Measurements from ENCODE around the gene USF1. TPM values are rescaled to one million over a fixed set of nuclear protein-coding genes. Genes with fewer than 3 reads are reported as not detected.

The USF1 gene
- total and polyA plus RNA-seq, 3 experiments from 2014 or later, result 6.7 to 67.7 (median 63.3) TPM

DNA sequence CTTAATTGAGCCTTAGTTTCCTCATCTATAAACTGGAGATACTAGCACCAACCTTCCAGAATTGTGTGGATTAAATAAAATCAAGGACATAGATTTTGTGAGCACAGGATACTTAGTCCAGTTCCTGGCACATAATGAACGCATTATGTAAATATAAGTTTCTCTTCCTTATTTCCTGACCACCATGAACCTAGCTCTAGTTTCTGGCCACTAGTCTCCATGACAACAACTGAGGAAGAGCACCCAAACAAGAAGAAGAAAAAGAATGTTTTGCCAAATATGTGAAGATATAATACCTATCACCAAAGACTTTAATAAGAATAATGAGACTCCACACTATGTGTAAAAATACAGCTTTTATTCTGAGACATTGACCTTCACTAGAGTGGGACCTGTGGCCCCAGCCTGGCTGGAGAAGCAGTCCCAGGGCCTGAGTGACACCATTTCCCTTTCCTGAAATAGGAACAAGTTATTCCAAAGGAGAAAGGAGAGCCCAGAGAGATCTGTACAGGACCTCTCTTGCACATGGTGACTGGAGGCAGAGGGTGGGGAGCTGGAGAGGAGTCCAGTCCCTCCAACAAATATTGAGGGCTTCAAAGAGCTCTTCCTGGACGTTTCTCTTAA lies 940 bp upstream of the USF1 start:
- no peaks in the 10 kb centered on the region for H3K9me3 Mint-ChIP-seq
- H3K36me3 Mint-ChIP-seq, result peaks cover 11 to 80% (median 16%) of the 10 kb centered on the region in 3 donors
- peaks cover 50% of the 10 kb centered on the region for H3K36me3 ChIP-seq (ENCODE audit: insufficient read depth, low read length)
- H3K27ac Mint-ChIP-seq, result peak overlapping the region; percentile 89 to 100 (median 99)
- H3K27ac ChIP-seq (ENCODE audit: low read depth, low read length), result peak overlapping the region; percentile 94
- peaks cover 17% of the 10 kb centered on the region for H3K4me1 ChIP-seq (ENCODE audit: insufficient read depth, low read length)
- H3K4me3 ChIP-seq (ENCODE audit: low read length), result peak overlapping the region; percentile 99
- no peaks in the 10 kb centered on the region for H3K9me3 ChIP-seq (ENCODE audit: low read length)
- H3K27me3 ChIP-seq (ENCODE audit: insufficient read depth, low read length, poor library complexity, severe bottlenecking), result no peaks in the 10 kb centered on the region
- DNase-seq, result no peak
- peak overlapping the region; percentile 88 to 97 (median 92) for H3K4me3 Mint-ChIP-seq
- ChIA-PET POLR2A (interaction anchor here (0.7 to 5.0 kb wide), 11 partner anchors 8 to 267 kb away, joined by 3 to 81 read pairs (median 4); partner anchors contain the start of genes ARHGAP30, DEDD, KLHDC9 and SDHC), CTCF (interaction anchor here (0.8 to 4.4 kb wide), 10 partner anchors 9 to 209 kb away, joined by 3 to 61 read pairs (median 4); partner anchors contain the start of genes ARHGAP30, KLHDC9 and UFC1)
- no peaks in the 10 kb centered on the region for H3K27me3 Mint-ChIP-seq
- peaks cover 29 to 56% (median 44%) of the 10 kb centered on the region in 3 donors for H3K4me1 Mint-ChIP-seq

DNA sequence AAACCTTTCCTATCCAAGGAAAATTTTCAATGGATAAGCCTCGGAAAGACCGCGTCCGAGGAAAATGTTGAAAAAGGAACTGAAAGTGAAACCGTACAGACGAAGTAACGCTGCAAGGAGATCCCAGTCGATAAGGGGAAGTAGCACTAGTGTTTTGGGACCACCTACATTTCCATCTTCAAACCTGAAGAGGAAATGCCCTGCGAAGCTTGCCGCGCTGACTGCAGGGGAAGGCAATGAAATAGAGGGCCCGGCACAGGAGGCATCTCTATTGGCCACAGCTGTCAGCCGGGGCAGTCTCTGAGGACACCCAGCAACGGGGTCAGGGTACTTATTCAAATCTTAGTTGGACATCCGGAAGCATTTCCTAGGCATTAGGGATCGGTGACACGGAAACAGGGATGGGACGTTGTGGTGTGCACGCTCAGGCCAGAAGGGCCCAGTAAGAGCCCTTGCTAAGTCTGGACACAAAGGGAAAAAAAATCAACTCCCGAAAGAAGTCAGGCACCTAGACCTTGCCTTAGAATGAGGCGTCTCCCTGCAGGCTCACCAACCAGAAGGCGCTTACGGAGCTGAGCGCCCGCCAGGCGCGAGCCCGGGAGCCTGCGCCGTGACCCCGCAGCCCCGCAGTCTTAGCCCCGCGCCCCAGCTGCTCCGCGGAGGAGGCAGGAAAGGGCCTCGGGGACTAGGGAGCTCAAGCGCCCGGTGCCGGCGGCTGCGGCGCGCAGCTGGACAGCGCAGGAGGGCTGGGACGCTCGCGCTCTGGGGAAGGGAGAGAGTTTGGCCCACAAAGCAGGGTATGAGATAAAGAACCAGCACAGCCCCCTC lies 655 bp downstream of the USF1 start:
- H3K4me3 ChIP-seq (ENCODE audit: low read length), result peak overlapping the region; percentile 99
- POLR2A ChIA-PET, result interaction anchor here (0.6 to 5.0 kb wide), 17 partner anchors 7 to 694 kb away, joined by 3 to 81 read pairs (median 5); partner anchors contain the start of genes ARHGAP30, DEDD, F11R and KLHDC9
- peaks cover 50% of the 10 kb centered on the region for H3K36me3 ChIP-seq (ENCODE audit: insufficient read depth, low read length)
- H3K27ac ChIP-seq (ENCODE audit: low read depth, low read length), result peak overlapping the region; percentile 94
- Mint-ChIP-seq H3K27me3 (no peaks in the 10 kb centered on the region), H3K27ac (peak overlapping the region; percentile 89 to 100 (median 99)), H3K36me3 (peaks cover 7 to 84% (median 22%) of the 10 kb centered on the region in 3 donors), H3K4me1 (peaks cover 32 to 62% (median 49%) of the 10 kb centered on the region in 3 donors), H3K4me3 (peak overlapping the region; percentile 88 to 97 (median 92)), H3K9me3 (no peaks in the 10 kb centered on the region)
- H3K9me3 ChIP-seq (ENCODE audit: low read length), result no peaks in the 10 kb centered on the region
- CTCF ChIA-PET, result interaction anchor here (0.9 to 4.4 kb wide), 16 partner anchors 7 to 208 kb away, joined by 3 to 61 read pairs (median 4); partner anchors contain the start of genes ARHGAP30, F11R, KLHDC9 and NIT1
- H3K27me3 ChIP-seq (ENCODE audit: insufficient read depth, low read length, poor library complexity, severe bottlenecking), result no peaks in the 10 kb centered on the region
- H3K4me1 ChIP-seq (ENCODE audit: insufficient read depth, low read length), result peaks cover 23% of the 10 kb centered on the region
- DNase-seq, result peak; percentile 49 to 80 (median 72)

DNA sequence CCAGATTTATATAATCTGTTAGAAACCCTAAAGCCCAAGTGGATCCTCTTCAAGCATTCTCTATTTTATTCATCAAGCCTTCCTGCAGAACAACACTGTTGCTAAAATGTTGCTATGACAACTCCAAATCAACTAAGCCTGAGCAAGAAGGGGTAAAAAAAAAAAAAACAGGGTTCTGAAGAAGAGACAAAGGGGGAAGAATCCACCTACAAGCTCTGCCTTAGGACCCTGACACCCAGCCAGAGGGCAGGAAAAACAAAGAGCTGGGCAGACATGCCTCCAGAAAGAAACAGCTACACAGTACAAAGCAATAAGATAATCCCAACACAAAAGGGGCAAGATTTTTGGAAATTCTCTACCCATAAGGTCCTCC lies 1.3 kb downstream of the USF1 start:
- Histone ChIP-seq H3K4me1 (ENCODE audit: insufficient read depth, low read length) (peaks cover 28% of the 10 kb centered on the region), H3K36me3 (ENCODE audit: insufficient read depth, low read length) (peaks cover 50% of the 10 kb centered on the region), H3K4me3 (ENCODE audit: low read length) (peak overlapping the region; percentile 99), H3K27ac (ENCODE audit: low read depth, low read length) (peak overlapping the region; percentile 94), H3K27me3 (ENCODE audit: insufficient read depth, low read length, poor library complexity, severe bottlenecking) (no peaks in the 10 kb centered on the region), H3K9me3 (ENCODE audit: low read length) (no peaks in the 10 kb centered on the region)
- DNase-seq, result peak in 2 of 5 donors; percentile 41 to 63
- no peaks in the 10 kb centered on the region for H3K9me3 Mint-ChIP-seq
- H3K4me3 Mint-ChIP-seq, result peak overlapping the region; percentile 88 to 97 (median 92)
- H3K27ac Mint-ChIP-seq, result peak overlapping the region; percentile 89 to 99 (median 98)
- H3K4me1 Mint-ChIP-seq, result peaks cover 33 to 68% (median 52%) of the 10 kb centered on the region in 3 donors
- H3K36me3 Mint-ChIP-seq, result peaks cover 7 to 84% (median 22%) of the 10 kb centered on the region in 3 donors
- CTCF ChIA-PET, result interaction anchor here (1.1 to 4.4 kb wide), 9 partner anchors 16 to 109 kb away, joined by 3 to 61 read pairs (median 6); partner anchors contain the start of genes ARHGAP30, KLHDC9, NIT1 and PFDN2
- H3K27me3 Mint-ChIP-seq, result no peaks in the 10 kb centered on the region
- POLR2A ChIA-PET, result interaction anchor here (0.9 to 5.0 kb wide), 8 partner anchors 10 to 88 kb away, joined by 4 to 81 read pairs (median 16); partner anchors contain the start of genes ARHGAP30, DEDD, F11R and KLHDC9

DNA sequence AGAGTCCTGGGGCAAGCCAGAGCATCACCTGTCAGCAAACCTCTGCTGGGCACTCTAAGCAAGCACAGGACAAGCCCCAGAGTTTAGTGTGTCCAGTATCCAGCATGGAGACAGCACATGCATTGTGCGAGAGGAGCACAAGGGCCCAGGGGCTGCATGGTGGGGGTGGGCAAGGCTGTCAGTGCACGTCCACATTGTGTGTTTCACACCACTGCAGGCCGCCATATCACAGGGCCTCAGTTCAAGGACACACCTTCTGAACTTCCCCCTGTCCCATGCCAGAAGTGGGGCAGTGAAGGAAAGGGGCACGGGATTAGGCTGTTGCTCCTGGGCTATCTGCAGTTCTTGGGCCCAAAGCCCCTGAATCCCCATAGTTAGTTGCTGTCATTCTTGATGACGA lies 6.2 kb downstream of the USF1 start:
- H3K4me1 Mint-ChIP-seq, result peaks cover 29 to 65% (median 44%) of the 10 kb centered on the region in 3 donors
- H3K27me3 Mint-ChIP-seq, result no peaks in the 10 kb centered on the region
- H3K27me3 ChIP-seq (ENCODE audit: insufficient read depth, low read length, poor library complexity, severe bottlenecking), result no peaks in the 10 kb centered on the region
- H3K9me3 Mint-ChIP-seq, result no peaks in the 10 kb centered on the region
- no peak overlapping the region for H3K27ac ChIP-seq (ENCODE audit: low read depth, low read length)
- peaks cover 37% of the 10 kb centered on the region for H3K4me1 ChIP-seq (ENCODE audit: insufficient read depth, low read length)
- POLR2A ChIA-PET, result interaction anchor here (0.6 to 2.2 kb wide), 10 partner anchors 7 to 496 kb away, joined by 3 to 20 read pairs (median 6); partner anchors contain the start of genes ARHGAP30, F11R, KLHDC9 and USF1
- no peak overlapping the region for H3K4me3 ChIP-seq (ENCODE audit: low read length)
- peaks cover 7 to 51% (median 19%) of the 10 kb centered on the region in 3 donors for H3K36me3 Mint-ChIP-seq
- no peak for DNase-seq
- CTCF ChIA-PET, result interaction anchor here (0.8 to 8.6 kb wide), 14 partner anchors 11 to 127 kb away, joined by 3 to 83 read pairs (median 4); partner anchors contain the start of genes ARHGAP30, DEDD, F11R and KLHDC9
- H3K9me3 ChIP-seq (ENCODE audit: low read length), result no peaks in the 10 kb centered on the region
- peak overlapping the region; percentile 69 to 94 (median 88) for H3K4me3 Mint-ChIP-seq
- peaks cover 39% of the 10 kb centered on the region for H3K36me3 ChIP-seq (ENCODE audit: insufficient read depth, low read length)
- peak overlapping the region; percentile 81 to 93 (median 87) for H3K27ac Mint-ChIP-seq

DNA sequence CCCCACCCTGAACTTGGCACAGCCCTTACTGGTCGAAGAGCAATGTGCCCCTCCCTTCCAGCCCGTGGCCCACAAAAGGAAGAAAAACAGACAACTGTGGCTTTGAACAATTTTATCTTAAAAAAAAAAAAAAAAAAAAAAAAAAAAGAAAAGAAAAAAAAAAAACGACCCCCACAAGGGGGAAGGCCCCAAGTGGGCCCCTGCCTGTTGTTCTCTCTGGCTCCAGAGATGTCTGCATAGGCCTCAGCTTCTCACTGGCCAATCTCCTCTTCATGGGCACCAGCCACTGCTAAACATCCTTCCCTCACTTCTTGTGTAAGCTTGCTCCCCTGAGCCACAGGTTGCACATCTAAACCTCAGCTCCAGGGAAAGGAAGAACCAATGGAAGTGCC lies 6.6 kb downstream of the USF1 start:
- Histone ChIP-seq H3K9me3 (ENCODE audit: low read length) (no peaks in the 10 kb centered on the region), H3K27ac (ENCODE audit: low read depth, low read length) (no peak overlapping the region), H3K4me3 (ENCODE audit: low read length) (peak overlapping the region; percentile 67), H3K27me3 (ENCODE audit: insufficient read depth, low read length, poor library complexity, severe bottlenecking) (no peaks in the 10 kb centered on the region), H3K4me1 (ENCODE audit: insufficient read depth, low read length) (peaks cover 34% of the 10 kb centered on the region), H3K36me3 (ENCODE audit: insufficient read depth, low read length) (peaks cover 39% of the 10 kb centered on the region)
- POLR2A ChIA-PET, result interaction anchor here (0.6 to 2.2 kb wide), 14 partner anchors 8 to 495 kb away, joined by 3 to 20 read pairs (median 6); partner anchors contain the start of genes ARHGAP30, F11R, KLHDC9 and USF1
- CTCF ChIA-PET, result interaction anchor here (0.6 to 8.6 kb wide), 14 partner anchors 11 to 127 kb away, joined by 3 to 83 read pairs (median 4); partner anchors contain the start of genes ARHGAP30, DEDD, F11R and KLHDC9
- Mint-ChIP-seq H3K9me3 (no peaks in the 10 kb centered on the region), H3K36me3 (peaks cover 7 to 48% (median 18%) of the 10 kb centered on the region in 3 donors), H3K27ac (peak overlapping the region; percentile 92 to 98 (median 95)), H3K4me3 (peak overlapping the region; percentile 88 to 94 (median 91)), H3K4me1 (peaks cover 25 to 62% (median 40%) of the 10 kb centered on the region in 3 donors), H3K27me3 (no peaks in the 10 kb centered on the region)
- no peak for DNase-seq

DNA sequence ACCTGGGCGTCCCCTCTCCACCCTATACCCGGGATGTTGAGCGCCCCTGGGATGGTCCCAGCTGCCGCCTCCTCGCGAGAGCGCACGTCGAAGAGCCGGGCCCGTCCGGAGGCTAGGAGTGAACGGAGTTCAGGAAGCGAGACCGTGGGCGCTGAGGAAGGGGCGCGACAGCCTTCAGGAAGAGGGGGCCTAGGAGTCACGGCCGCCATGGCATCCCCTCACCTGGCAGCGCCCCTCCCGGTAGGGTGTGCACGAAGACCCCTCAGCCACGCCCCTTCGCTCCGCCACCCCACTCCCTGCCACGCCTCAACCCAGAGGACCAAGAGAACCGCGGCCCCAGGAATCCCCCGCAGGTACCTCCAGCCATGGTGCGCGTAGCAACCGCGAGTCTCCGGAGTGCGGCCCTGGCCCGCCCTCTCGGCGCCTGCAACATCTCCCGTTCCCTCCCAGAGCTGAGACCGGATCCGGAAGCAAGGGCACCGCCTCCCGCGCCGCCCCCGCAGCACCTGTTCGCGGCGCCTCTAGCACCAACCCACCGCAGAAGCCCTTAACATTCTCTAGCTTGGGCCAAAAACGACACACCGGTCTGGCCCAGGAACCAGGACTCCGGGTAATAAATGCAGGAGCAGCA lies 7.1 kb downstream of the USF1 start, which contains the start of gene TSTD1:
TSTD1 (minus strand) TSS at position 442 of the 631 bp plus-strand sequence; CDS start at position 367, 75 bp downstream.
- peak within 1 kb of the TSS; percentile 88 to 94 (median 91) for H3K4me3 Mint-ChIP-seq
- Histone ChIP-seq H3K36me3 (ENCODE audit: insufficient read depth, low read length) (peaks cover 39% of the 10 kb centered on the region), H3K27me3 (ENCODE audit: insufficient read depth, low read length, poor library complexity, severe bottlenecking) (no peaks in the 10 kb centered on the region), H3K4me3 (ENCODE audit: low read length) (peak within 1 kb of the TSS; percentile 67), H3K27ac (ENCODE audit: low read depth, low read length) (peak within 1 kb of the TSS; percentile 64), H3K4me1 (ENCODE audit: insufficient read depth, low read length) (peaks cover 32% of the 10 kb centered on the region), H3K9me3 (ENCODE audit: low read length) (no peaks in the 10 kb centered on the region)
- H3K36me3 Mint-ChIP-seq, result peaks cover 7 to 48% (median 18%) of the 10 kb centered on the region in 3 donors
- no peaks in the 10 kb centered on the region for H3K27me3 Mint-ChIP-seq
- ChIA-PET CTCF (interaction anchor here (0.6 to 8.6 kb wide), 14 partner anchors 10 to 94 kb away, joined by 3 to 83 read pairs (median 4); partner anchors contain the start of genes ARHGAP30, DEDD, F11R and KLHDC9), POLR2A (interaction anchor here (0.6 to 2.2 kb wide), 12 partner anchors 8 to 147 kb away, joined by 3 to 20 read pairs (median 7); partner anchors contain the start of genes ARHGAP30, DEDD, F11R and KLHDC9)
- peaks cover 23 to 59% (median 38%) of the 10 kb centered on the region in 3 donors for H3K4me1 Mint-ChIP-seq
- peak within 1 kb of the TSS; percentile 92 to 98 (median 95) for H3K27ac Mint-ChIP-seq
- H3K9me3 Mint-ChIP-seq, result no peaks in the 10 kb centered on the region
- peak; percentile 81 to 92 (median 90) for DNase-seq

Data from CD8-positive, alpha-beta memory T cell (primary cell).